Memory B cell (primary cell): ENCODE results near the gene CAND2.
"Not testable (repeated sequence)": the region's sequence is repeated elsewhere in the genome, so short reads cannot be mapped to it uniquely, and the experiment has no call there.

ENCODE experiments used
- ATAC-seq: fragments of 150-1000 bp; cut with Tn5 transposase; 2 replicates; pipeline ENCODE4 v1.10.0; 2021; ENCODE audit warnings: low read depth, mild to moderate bottlenecking, moderate library complexity
- DNase-seq, 2 donors: peaks; one replicate each; pipeline ENCODE4 v3.0.0; 2022; ENCODE audit warnings: low spot score in 2 of 2
- H3K27ac Mint-ChIP-seq: one replicate; pipeline ENCODE4 v1.8.0; 2022; ENCODE audit warnings: mild to moderate bottlenecking, moderate library complexity, mixed read lengths
- H3K27me3 Mint-ChIP-seq: one replicate; pipeline ENCODE4 v1.8.0; 2022; ENCODE audit warnings: mixed read lengths
- H3K36me3 Mint-ChIP-seq: one replicate; pipeline ENCODE4 v1.8.0; 2022; ENCODE audit warnings: mild to moderate bottlenecking, mixed read lengths
- H3K4me1 Mint-ChIP-seq: one replicate; pipeline ENCODE4 v1.8.0; 2022; ENCODE audit warnings: mixed read lengths
- H3K4me3 Mint-ChIP-seq: one replicate; pipeline ENCODE4 v1.8.0; 2022; ENCODE audit warnings: mild to moderate bottlenecking, moderate library complexity, mixed read lengths
- H3K9me3 Mint-ChIP-seq: one replicate; pipeline ENCODE4 v1.8.0; 2022; ENCODE audit warnings: mixed read lengths

CAND2 gene

GRCh38 chr3:12859840-12860239 lies 63.4 kb downstream of the CAND2 start:
- DNase-seq (no peak), ATAC-seq (no peak)
- Mint-ChIP-seq H3K27me3 (peaks cover 5% of the 10 kb centered on the region), H3K27ac (no peak overlapping the region), H3K9me3 (no peaks in the 10 kb centered on the region), H3K4me1 (peaks cover 2% of the 10 kb centered on the region), H3K4me3 (no peak overlapping the region), H3K36me3 (no peaks in the 10 kb centered on the region)

DNA sequence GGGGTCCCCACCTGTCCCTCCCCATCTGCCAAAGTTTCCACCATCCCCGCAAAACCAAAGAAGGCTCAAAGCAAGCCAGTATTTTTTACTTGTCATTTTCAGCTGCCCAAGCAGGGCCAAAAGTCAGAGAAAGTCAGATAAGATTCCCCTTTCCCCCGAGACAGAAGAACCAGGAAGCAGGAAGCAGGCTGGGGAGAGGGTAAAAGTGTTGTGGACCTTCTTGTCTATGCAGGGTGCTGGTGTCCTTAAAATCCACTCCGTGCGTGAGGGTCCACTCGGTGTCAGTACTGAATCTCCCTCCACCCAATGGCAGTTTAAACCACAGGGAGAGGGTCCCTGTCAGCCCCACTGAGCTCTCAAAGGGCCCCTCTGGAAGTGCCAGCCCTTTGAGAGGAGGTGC lies 65.1 kb downstream of the CAND2 start:
- Mint-ChIP-seq H3K36me3 (no peaks in the 10 kb centered on the region), H3K27ac (no peak overlapping the region), H3K9me3 (peaks cover 4% of the 10 kb centered on the region), H3K27me3 (peaks cover 4% of the 10 kb centered on the region), H3K4me3 (no peak overlapping the region), H3K4me1 (no peaks in the 10 kb centered on the region)
- DNase-seq (no peak), ATAC-seq (no peak)

- no peak overlapping the region for H3K27ac Mint-ChIP-seq
- DNase-seq: no peak
- ATAC-seq: no peak
- peaks cover 6% of the 10 kb centered on the region for H3K27me3 Mint-ChIP-seq
- peaks cover 4% of the 10 kb centered on the region for H3K9me3 Mint-ChIP-seq
- no peaks in the 10 kb centered on the region for H3K4me1 Mint-ChIP-seq
- H3K4me3 Mint-ChIP-seq: no peak overlapping the region
- H3K36me3 Mint-ChIP-seq: no peaks in the 10 kb centered on the region
These were observed 65.9 kb downstream of the CAND2 start for GRCh38 chr3:12862387-12862786.

GRCh38 chr3:12865271-12865670 lies 68.8 kb downstream of the CAND2 start:
- Mint-ChIP-seq H3K36me3 (no peaks in the 10 kb centered on the region), H3K4me1 (peaks cover 9% of the 10 kb centered on the region), H3K27me3 (peaks cover 4% of the 10 kb centered on the region), H3K27ac (no peak overlapping the region), H3K9me3 (peaks cover 4% of the 10 kb centered on the region), H3K4me3 (no peak overlapping the region)
- ATAC-seq (no peak), DNase-seq (no peak)

- Mint-ChIP-seq H3K27ac (no peak overlapping the region), H3K27me3 (peaks cover 4% of the 10 kb centered on the region), H3K4me3 (no peak overlapping the region), H3K36me3 (no peaks in the 10 kb centered on the region), H3K9me3 (peaks cover 4% of the 10 kb centered on the region), H3K4me1 (peaks cover 19% of the 10 kb centered on the region)
- no peak for DNase-seq
- ATAC-seq: no peak
These were observed 70.4 kb downstream of the CAND2 start for GRCh38 chr3:12866836-12867235.

DNA sequence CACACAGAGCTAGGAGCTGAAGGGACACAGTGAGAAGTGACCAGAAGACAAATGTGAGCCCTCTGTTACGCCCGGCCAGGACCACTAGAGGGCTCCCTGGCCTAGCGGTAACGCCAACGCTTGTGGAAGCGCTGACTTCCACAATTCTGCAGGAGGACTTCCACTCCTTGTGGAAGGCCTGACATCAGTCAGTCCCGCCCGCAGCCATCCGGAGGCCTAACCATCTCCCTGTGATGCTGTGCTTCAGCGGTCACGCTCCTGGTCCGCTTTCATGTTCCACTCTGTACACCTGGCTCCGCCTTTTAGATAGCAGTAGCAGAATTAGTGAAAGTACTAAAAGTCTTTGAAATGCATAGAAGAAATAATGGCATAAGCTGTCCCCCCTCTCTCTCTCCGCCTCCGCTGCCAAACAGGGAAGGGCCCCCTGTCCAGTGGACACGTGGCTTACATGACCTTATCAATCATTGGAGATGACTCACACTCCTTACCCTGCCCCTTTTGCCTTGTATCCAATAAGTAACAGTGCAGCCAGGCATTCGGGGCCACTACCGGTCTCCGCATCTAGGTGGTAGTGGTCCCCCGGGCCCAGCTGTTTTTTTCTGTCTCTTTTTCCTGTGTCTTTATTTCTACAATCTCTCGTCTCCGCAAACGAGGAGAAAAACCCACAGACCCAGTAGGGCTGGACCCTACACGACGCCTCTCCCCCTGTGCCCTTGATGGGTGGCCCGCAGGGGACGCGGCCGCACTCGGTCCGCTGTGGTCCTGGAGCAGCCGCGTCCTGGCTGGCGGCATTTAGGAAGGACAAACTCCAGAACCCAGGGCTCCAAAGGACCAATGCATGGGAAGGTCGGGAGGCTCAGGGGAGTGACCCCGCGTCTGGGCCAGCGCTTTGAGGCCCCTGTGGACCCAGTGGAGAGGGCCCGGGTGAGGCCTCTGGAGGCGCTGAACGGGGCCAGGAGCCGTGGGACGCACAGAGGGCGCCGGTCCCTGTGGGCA lies 71.9 kb downstream of the CAND2 start:
- Mint-ChIP-seq H3K4me3 (peak overlapping the region; percentile 85), H3K4me1 (peaks cover 19% of the 10 kb centered on the region), H3K9me3 (peaks cover 4% of the 10 kb centered on the region), H3K27ac (no peak overlapping the region), H3K27me3 (peaks cover 4% of the 10 kb centered on the region), H3K36me3 (no peaks in the 10 kb centered on the region)
- peak; percentile 54 for ATAC-seq
- peak in 1 of 2 donors; percentile 44 for DNase-seq

DNA sequence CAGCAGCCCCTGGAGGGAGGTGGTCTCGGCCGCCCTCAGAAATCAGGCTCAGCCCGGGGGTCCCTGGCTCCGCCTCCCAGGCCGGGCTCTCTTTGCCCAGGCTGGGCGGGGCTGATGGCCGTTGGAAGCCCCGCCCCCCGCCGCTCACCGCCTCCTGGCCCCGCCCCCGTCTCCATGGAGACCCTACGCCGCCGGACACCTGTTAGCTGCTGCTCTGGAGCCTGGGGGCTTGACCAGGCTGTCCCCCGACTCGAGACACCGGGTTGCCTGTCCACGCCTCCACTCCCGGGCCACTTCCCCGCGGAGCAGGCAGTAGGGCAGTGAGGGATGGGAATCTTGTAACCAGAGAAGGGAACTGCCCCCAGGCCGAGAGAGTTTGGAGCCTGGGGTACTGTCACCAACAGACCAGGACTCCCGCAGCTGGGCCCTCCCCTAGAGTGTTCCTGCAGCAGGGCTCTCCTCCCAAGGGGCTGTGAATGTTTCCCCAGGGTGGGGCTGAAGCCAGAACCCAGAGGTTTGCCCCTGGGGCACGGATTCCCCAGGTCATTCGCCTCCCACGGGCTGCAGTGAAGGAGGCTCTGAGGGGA lies 72.6 kb downstream of the CAND2 start:
- H3K27ac Mint-ChIP-seq: no peak overlapping the region
- ATAC-seq (peak; percentile 8), DNase-seq (no peak)
- H3K9me3 Mint-ChIP-seq: peaks cover 4% of the 10 kb centered on the region
- peak overlapping the region; percentile 85 for H3K4me3 Mint-ChIP-seq
- H3K36me3 Mint-ChIP-seq: no peaks in the 10 kb centered on the region
- H3K4me1 Mint-ChIP-seq: peaks cover 19% of the 10 kb centered on the region
- H3K27me3 Mint-ChIP-seq: peaks cover 4% of the 10 kb centered on the region

DNA sequence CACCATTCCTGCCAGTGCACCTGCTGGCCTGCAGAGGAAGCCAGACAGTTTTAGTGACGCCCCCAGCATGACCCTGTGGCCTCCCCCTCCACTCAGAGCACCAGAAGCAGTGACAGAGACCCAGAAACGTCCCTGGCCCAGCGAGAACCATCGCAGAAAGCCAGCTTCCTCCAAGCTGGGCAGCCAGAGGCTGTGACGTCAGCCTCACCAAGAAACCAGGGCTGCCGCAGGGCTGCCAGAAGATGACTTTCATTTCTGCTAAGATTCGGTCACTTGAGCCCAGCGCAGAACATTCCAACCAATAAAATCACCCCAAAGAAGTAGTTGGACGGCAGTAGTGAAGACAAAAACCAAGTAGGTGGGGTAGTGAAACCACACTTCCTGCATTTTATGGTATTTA lies 74.5 kb downstream of the CAND2 start:
- DNase-seq: peak in 1 of 2 donors; percentile 47
- Mint-ChIP-seq H3K4me3 (peak overlapping the region; percentile 18), H3K4me1 (peaks cover 19% of the 10 kb centered on the region), H3K36me3 (no peaks in the 10 kb centered on the region), H3K9me3 (peaks cover 1% of the 10 kb centered on the region), H3K27ac (no peak overlapping the region), H3K27me3 (peaks cover 4% of the 10 kb centered on the region)
- peak; percentile 83 for ATAC-seq

DNA sequence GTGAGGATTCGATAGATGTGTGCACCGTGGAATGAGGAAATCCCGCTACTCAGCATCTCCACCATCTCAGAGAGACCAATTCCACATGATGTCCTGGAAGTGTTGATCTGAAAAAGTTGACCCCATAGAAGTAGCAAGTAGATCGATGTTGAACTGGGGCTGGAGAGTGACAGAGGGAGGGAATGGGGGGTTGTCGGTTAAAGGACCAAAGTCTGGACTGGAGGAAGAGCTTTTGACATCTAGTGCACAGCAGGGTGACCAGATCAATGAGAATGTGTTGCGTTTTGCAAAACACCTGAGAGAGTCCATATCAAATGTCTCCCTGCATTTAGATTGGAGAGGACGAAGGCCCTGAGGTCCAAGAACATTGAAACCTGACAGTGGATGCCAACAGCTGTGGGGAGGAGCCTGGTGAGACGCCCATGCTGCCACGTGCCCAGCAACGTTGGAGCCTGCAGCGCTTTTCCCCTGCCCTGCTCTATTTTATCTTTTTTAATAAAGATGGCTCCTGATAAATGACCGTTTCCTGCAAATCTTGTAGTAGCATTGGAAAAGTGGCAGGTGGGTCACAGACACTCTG lies 75.0 kb downstream of the CAND2 start:
- Mint-ChIP-seq H3K4me1 (peaks cover 19% of the 10 kb centered on the region), H3K36me3 (no peaks in the 10 kb centered on the region), H3K4me3 (no peak overlapping the region), H3K27me3 (peaks cover 2% of the 10 kb centered on the region), H3K9me3 (no peaks in the 10 kb centered on the region), H3K27ac (no peak overlapping the region)
- ATAC-seq (no peak), DNase-seq (no peak)

DNA sequence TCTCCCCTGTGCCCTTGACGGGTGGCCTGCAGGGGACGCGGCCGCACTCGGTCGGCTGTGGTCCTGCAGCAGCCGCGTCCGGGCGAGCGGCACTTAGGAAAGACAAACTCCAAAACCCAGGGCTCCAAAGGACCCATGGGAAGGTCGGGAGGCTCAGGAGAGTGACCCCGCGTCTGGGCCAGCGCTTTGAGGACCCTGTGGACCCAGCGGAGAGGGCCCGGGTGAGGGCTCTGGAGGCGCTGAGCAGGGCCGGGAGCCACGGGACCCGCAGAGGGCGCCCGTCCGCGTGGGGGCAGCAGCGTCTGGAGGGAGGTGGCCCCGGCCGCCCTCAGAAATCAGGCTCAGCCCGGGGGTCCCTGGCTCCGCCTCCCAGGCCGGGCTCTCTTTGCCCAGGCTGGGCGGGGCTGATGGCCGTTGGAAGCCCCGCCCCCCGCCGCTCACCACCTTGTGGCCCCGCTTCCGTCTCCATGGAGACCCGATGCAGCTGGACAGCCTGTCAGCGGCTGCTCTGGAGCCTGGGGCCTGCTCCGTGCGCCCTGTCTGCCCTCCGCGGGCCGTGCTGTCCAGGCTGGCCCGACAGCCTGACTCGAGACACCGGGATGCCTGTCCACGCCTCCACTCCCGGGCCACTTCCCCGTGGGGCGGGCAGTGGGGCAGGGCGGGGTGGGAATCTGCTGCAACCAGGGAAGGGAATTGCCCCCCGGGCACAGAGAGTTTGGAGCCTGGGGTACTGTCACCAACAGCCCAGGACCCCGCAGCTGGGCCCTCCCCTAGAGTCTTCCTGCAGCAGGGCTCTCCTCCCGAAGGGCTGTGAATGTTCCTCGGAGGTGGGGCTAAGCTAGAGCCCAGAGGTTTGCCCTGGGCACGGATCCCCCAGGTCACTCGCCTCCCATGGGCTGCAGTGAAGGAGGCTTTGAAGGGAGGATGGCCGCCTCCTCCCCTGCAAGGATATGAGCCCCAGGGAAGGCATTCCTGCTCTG lies 79.7 kb downstream of the CAND2 start:
- H3K9me3 Mint-ChIP-seq: no peaks in the 10 kb centered on the region
- peaks cover 4% of the 10 kb centered on the region for H3K4me1 Mint-ChIP-seq
- no peaks in the 10 kb centered on the region for H3K27me3 Mint-ChIP-seq
- DNase-seq (no peak), ATAC-seq (peak; percentile 53)
- no peaks in the 10 kb centered on the region for H3K36me3 Mint-ChIP-seq
- H3K4me3 Mint-ChIP-seq: peak overlapping the region; percentile 21
- H3K27ac Mint-ChIP-seq: no peak overlapping the region

GRCh38 chr3:12877040-12877439 lies 80.6 kb downstream of the CAND2 start:
- DNase-seq (no peak), ATAC-seq (no peak)
- Mint-ChIP-seq H3K9me3 (no peaks in the 10 kb centered on the region), H3K36me3 (no peaks in the 10 kb centered on the region), H3K4me1 (peaks cover 4% of the 10 kb centered on the region), H3K27me3 (no peaks in the 10 kb centered on the region), H3K4me3 (no peak overlapping the region), H3K27ac (no peak overlapping the region)

- H3K9me3 Mint-ChIP-seq: no peaks in the 10 kb centered on the region
- H3K36me3 Mint-ChIP-seq: no peaks in the 10 kb centered on the region
- ATAC-seq (no peak), DNase-seq (no peak)
- no peak overlapping the region for H3K27ac Mint-ChIP-seq
- no peak overlapping the region for H3K4me3 Mint-ChIP-seq
- H3K4me1 Mint-ChIP-seq: peaks cover 7% of the 10 kb centered on the region
- no peaks in the 10 kb centered on the region for H3K27me3 Mint-ChIP-seq
These were observed 81.7 kb downstream of the CAND2 start for GRCh38 chr3:12878141-12878574.

- ATAC-seq, H3K27me3 Mint-ChIP-seq, H3K36me3 Mint-ChIP-seq, H3K4me1 Mint-ChIP-seq, H3K4me3 Mint-ChIP-seq, DNase-seq, H3K9me3 Mint-ChIP-seq, H3K27ac Mint-ChIP-seq: not testable (repeated sequence)
These were observed 82.3 kb downstream of the CAND2 start for GRCh38 chr3:12878758-12879157.
